Stimulated activated CD8-positive, alpha-beta memory T cell treated with anti-CD3 and anti-CD28 coated beads, Interleukin-12 subunit alpha, Interleukin-12 subunit beta, amount 100 ng/mL, for 24 hours (primary cell): ENCODE data around the gene MVB12B.

Source experiments
- DNase-seq: peaks from one replicate; pipeline ENCODE4 v3.0.0-alpha.2; 2020; ENCODE audit errors: extremely low read depth

MVB12B gene

DNA sequence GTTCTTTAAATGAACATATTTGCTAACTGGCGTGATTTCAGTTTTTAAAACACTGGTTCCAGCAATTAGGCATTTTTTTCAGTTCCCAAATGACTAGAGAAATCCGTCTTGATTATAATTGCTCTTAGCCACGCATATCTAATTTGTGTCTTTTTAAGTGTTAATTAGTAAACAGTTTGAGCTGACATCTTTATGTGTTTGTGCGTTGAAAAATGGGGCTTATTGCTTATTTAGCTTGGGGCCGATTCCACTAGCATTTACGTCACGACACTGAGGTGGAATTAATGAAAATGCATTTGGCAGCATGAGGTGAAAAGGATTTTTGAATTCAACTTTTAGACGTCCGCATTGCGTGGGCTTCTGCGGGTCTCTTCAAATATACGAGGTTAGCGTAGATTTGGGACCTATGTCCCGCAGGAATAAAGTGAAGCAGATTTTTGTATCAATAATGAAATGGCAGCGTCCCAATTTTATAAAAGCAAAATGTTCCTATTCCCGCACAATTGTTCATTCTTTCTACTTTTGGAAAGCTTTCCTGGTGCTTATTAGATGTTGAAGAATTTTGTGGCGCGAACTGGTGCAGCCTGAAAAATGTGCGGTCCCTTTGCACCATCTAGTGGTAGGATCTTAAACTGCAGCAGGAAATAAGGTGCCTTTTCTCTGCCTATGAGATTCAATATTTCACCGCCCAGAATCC, 164.4 kb downstream of the MVB12B start:
- no peak for DNase-seq

DNA sequence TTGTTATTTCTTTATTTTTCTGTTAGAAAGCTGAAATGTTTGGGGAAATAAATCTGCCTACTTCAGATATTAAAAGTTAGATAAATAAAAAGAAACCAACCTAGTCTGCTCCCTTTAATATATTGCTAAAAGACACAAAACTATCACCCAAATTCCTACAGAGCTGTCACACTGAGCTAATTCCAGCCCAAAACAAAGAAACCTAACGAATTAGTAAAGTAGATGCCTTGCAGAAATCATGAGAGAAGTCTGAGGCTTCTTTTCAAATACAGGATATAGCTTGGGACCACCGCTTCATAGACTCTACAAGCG, 164.9 kb downstream of the MVB12B start:
- DNase-seq: no peak

- DNase-seq: no peak
Observed at GRCh38 chr9:126491949-126492348, 165.3 kb downstream of the MVB12B start.

DNA sequence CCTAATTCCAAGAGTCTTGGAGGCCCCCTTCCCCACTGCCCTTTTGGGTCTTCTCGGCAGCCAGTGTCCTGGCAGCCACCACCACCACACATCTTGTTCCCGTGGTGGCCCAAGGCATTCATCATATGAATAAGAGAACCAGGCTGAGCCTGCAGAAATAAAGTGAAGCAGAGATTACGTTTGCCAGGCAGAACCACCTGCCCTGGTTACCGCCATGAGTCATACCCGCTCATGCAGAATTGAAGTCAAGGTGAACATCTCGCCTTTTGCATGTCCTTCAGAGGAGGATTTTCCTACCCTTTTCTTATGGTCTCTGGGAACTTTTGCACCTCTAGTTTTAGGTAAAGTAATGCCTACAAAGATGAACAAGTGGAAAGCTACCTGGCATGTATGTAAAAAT, 167.6 kb downstream of the MVB12B start:
- DNase-seq: no peak

DNA sequence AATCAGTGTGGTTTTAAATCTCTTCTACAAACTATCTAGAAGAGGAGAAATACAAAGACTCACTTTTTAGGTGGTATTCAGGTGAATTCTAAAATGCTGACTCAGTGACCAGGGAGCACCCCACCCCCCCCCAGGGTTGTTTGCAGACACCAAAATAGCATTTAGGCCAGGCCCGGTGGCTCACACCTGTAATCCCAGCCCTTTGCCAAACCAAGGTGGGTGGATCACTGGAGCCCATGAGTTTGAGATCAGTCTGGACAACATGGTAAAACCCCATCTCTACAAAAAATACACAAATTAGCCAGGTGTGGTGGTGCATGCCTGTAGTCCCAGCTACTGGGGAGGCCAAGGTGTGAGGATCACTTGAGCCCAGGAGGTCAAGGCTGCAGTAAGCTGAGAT, 168.1 kb downstream of the MVB12B start:
- DNase-seq: no peak

GRCh38 chr9:126495411-126496180, 169.0 kb downstream of the MVB12B start:
- DNase-seq: no peak

DNA sequence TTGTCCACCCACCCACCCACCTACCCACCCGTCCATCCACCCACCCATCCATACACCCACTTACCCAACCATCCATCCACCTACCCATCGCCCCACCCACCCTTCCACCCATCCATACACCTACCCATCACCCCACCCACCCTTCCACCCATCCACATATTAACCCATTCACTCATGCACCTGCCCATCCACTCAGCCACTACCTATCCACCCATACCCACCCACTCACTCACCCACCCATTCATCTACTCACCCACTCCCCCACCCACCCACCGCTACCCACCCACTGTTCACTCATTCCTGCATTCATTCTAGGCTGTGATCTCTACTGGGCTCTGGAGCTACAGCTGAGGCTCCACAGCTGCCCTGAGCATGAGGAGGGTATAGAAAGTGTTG, 169.6 kb downstream of the MVB12B start:
- no peak for DNase-seq

GRCh38 chr9:126496781-126497659, 170.4 kb downstream of the MVB12B start:
- DNase-seq: no peak

DNA sequence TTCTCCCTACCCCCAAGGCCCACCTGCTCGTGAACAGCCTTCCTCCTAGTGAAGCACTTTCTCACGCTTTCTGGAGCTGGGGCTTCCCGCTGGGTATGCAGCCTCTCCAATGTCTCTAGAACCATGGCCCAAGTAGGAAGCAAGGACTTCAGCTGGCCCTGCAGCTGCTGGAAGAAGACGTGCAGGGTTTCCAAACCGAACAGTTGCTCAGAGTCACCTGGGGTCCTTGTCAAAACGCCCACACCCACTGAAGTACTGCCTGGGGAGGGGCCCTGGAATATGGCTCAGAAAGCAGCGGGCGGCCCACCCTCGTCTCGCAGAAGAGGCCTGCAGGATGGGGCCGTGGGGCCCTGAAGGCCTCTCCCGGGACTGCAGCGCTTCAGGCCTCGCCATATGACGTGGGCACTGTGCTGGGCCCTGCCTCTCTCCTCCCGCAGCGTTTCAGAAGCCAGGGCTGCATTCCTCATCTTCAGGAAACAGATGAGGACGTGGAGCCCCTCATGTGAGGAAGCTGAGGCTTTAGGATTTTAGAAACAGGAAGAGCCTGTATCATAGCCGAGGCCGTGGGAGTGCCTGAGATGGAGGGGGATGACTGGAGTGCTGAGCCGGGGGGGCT, 171.1 kb downstream of the MVB12B start:
- no peak for DNase-seq

DNA sequence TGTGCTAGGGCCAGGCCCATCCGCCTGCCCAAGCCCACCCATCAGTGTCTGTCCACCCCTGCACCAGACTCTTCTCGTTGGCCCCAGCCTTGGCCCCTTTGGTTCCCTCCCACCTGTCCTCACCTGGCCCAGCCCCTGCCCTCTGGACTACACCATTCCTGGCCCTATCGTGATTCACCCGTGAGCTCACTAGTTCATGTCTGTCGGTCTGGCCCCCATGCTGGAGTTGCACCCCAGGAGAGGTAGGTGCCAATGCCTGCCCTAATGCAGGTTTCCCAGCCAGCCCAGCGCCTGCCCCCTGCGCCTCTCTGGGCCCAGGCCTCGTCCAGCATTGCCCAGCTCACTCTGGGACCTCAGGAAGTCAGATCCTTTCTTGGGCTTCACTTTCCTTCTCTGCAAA, 171.7 kb downstream of the MVB12B start:
- no peak for DNase-seq

DNA sequence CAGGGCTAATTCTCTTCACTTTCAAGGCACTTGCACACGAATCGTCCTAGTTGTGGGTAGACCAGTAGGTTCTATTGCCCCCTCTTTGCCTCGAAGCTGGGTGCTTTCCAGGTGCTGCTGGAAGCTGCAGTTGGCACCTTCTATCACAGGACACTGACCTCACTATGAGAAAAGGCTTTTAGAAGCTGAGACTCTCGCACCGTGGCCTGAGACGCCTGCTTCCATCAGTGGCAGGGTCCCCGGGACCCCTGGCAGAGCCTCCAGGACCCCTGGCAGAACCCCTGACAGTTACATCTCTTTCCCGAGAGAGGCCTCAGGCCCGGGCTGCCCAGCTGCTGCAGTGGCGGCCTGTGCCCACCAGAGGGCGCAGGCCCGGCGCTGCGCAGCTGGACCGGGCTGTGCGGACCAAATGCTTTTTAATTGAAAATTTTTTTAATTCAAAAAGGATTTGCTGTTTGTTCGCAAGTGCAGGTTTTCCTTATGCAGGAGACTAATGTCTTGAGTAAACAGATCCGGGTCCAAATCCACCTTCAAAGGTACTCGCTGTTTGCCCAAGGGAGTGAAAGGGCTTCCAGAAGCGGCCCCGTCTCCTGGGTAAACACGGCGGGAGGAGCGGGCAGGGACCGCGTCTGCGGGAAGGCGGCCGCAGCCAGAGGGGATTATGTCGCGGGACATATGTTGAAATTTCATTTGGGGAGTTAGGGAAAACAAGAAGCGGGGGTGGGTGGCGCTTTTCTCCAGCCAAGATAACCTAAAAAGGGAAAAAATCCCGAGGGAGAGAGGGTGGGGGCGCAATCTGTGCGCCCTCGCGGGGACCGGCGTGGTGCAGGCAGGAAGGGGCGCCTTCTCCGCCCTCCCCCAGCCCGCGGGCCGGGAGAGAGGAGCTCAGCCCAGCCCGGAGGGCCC, 172.6 kb downstream of the MVB12B start:
- DNase-seq: no peak

GRCh38 chr9:126499911-126500599, 173.4 kb downstream of the MVB12B start:
- no peak for DNase-seq

- DNase-seq: no peak
Observed at GRCh38 chr9:126500600-126501382, 174.2 kb downstream of the MVB12B start.

DNA sequence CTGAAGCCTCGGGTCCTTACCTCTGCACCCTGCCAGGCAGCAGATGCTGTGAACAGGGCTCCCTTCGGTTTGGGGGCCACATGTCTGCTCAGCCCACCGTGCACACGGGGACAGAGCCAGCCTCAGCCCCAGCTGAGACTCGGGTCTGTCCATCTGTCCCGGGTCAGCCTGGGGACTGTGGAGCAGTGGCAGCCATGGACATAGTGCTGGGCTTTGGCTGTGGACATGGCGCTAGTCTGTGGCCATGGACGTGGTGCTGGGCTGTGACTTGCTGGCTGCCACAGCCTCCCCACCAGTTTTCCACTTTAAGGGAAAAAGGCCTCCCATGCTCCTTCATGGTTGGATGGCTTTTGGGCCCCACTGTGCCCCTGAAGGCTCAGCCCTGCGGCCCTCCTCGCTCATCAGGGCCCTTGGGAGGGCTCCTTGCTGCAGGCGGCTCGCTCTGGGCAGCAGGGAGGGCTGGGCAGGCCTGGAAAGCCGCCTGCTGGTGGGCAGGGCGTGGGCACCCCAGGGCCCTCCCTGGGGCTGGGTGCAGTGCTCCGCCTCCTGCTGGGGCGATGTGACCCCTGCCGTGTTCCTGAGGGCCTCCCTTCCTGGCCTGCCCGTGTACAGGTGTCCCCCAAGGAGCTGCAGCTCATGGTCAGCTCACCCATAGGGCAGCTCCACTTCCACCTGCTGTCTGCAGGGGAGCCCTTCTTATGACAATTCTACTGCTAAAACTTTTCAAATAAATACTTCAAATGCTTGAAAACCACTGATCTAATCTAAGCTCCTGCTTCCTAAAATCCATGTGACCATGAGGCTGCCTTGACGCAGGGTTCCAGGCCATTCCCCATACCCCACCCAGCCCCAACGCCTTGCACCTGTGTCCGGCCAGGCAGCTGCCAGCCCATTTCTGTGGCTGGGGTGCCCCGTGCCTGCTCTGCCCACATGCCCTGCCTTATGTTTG, 175.0 kb downstream of the MVB12B start:
- DNase-seq: no peak

- no peak for DNase-seq
Observed at GRCh38 chr9:126502417-126503332, 176.0 kb downstream of the MVB12B start.

DNA sequence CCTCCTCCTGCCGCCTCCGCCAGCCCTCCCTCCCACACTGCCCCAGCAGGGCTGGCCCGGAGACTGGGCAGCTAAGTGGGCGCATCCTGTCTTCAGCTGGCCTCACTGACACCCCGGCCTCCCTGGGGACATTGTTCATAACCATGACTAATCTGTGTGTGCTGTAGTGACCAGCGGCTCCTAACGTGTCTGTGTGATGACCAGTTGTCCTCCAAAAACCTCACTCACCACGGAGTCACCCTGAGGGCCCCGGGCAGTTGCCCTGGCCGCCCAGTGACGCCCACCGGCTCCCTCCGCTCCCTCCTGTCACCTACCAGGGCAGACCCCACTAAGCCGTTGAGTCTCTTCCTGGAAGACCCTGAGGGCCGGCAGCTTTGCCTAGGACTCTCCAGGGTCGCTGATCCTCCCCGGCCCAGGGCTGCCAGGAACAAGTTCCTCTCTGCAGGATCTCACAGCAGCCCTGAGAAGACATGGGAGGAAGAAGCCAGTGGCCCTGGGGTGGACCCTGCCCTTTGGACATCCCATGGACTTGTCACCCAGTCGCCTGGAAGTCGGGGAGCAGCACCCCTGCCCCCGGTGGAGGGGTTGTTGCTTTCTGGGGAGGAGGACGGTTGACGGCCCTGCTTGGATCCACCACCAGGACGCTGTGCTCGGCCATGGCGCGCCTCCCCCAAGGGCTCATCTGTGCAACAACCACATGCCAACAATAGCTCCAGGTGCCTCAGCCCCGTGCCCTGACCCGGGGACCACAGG, 176.9 kb downstream of the MVB12B start:
- no peak for DNase-seq
